Omental fat pad (tissue), 4 donors: ENCODE measurements around the gene MAST1. TPM values are rescaled to one million over a fixed set of nuclear protein-coding genes. Genes with fewer than 3 reads are reported as not detected.

Experiments
- ATAC-seq: fragments of 150-250 bp; one replicate; pipeline ENCODE4 v1.9.1; 2016; ENCODE audit warnings: mild to moderate bottlenecking, moderate library complexity; ENCODE audit not compliant: low FRiP score
- DNase-seq: peaks from one replicate; pipeline ENCODE4 v3.0.0-alpha.2; 2019; ENCODE audit warnings: low spot score
- CTCF ChIP-seq, 3 donors: fragments of 450-650 bp; IDR thresholded peaks; one replicate each; pipeline ENCODE4 v1.5.1; 2016 to 2017; ENCODE audit warnings: antibody characterized with exemption in 3 of 3, mild to moderate bottlenecking in 3 of 3, moderate library complexity in 2 of 3
- total RNA-seq, 4 donors: library from RNA; depleted of rRNA; stranded (reverse); fragments of >200 nt; gene quantifications; one replicate each; pipeline ENCODE4 v1.1.0, GENCODE V29; 2016

The MAST1 gene
- total RNA-seq, 4 donors from 2014 or later: not detected

GRCh38 chr19:12792051-12792852 is 46.1 kb upstream of the MAST1 start:
- DNase-seq (no peak), ATAC-seq (no peak)
- no peak for TF ChIP-seq CTCF (IDR thresholded peaks at IDR 0.05)

GRCh38 chr19:12792853-12793289 is 45.4 kb upstream of the MAST1 start:
- TF ChIP-seq CTCF (IDR thresholded peaks at IDR 0.05): no peak
- DNase-seq: no peak
- ATAC-seq: no peak

- ATAC-seq (peak; percentile 50), DNase-seq (no peak)
- TF ChIP-seq CTCF (IDR thresholded peaks at IDR 0.05): no peak
Observed at GRCh38 chr19:12793290-12794195, 44.8 kb upstream of the MAST1 start.

GRCh38 chr19:12794196-12794941 is 43.9 kb upstream of the MAST1 start:
- TF ChIP-seq CTCF (IDR thresholded peaks at IDR 0.05): no peak
- DNase-seq: no peak
- ATAC-seq: no peak

- TF ChIP-seq CTCF (IDR thresholded peaks at IDR 0.05): no peak
- DNase-seq (no peak), ATAC-seq (no peak)
Observed at GRCh38 chr19:12794971-12795381, 43.3 kb upstream of the MAST1 start.

GRCh38 chr19:12796146-12797071 is 41.9 kb upstream of the MAST1 start:
- DNase-seq: no peak
- peak; percentile 22 for ATAC-seq
- TF ChIP-seq CTCF (IDR thresholded peaks at IDR 0.05): peak in 2 of 3 donors; percentile 73 to 89
